KOPT-K1 (cell line): ENCODE results near the gene FOXF1.

Source experiments
- H3K27ac ChIP-seq: fragments of 200-600 bp; sonication (generic); 2 replicates; pipeline ENCODE4 v1.5.1; 2016; ENCODE audit warnings: antibody characterized with exemption, mild to moderate bottlenecking, low read depth, low read length; ENCODE audit not compliant: poor library complexity, severe bottlenecking
- H3K36me3 ChIP-seq: fragments of 200-600 bp; sonication (generic); 2 replicates; pipeline ENCODE4 v1.5.1; 2017; ENCODE audit warnings: antibody characterized with exemption, mild to moderate bottlenecking, low read length, moderate library complexity; ENCODE audit not compliant: insufficient read depth
- H3K9me3 ChIP-seq: fragments of 200-600 bp; sonication (generic); 2 replicates; pipeline ENCODE4 v1.5.1; 2017; ENCODE audit warnings: antibody characterized with exemption, low read length, mild to moderate bottlenecking; ENCODE audit not compliant: insufficient read depth, poor library complexity, severe bottlenecking

FOXF1 gene

GRCh38 chr16:86542756-86543750 is 32.7 kb downstream of the FOXF1 start:
- H3K36me3 ChIP-seq, result peaks cover 57% of the 10 kb centered on the region; the same call in 1 of the 2 replicates
- H3K27ac ChIP-seq, result no peak overlapping the region
- H3K9me3 ChIP-seq, result no peaks in the 10 kb centered on the region

GRCh38 chr16:86545481-86545880 is 35.2 kb downstream of the FOXF1 start:
- H3K9me3 ChIP-seq, result no peaks in the 10 kb centered on the region
- peaks cover 42% of the 10 kb centered on the region; the same call in 1 of the 2 replicates for H3K36me3 ChIP-seq

GRCh38 chr16:86545954-86546637 is 35.8 kb downstream of the FOXF1 start:
- Histone ChIP-seq H3K9me3 (no peaks in the 10 kb centered on the region), H3K36me3 (peaks cover 37% of the 10 kb centered on the region; the same call in 1 of the 2 replicates), H3K27ac (no peak overlapping the region)

More at GRCh38 chr16:86545481-86545880, 35.2 kb downstream of the FOXF1 start:
- no peak overlapping the region for H3K27ac ChIP-seq

GRCh38 chr16:86546638-86547013 is 36.3 kb downstream of the FOXF1 start:
- H3K27ac ChIP-seq, result no peak overlapping the region
- no peaks in the 10 kb centered on the region for H3K9me3 ChIP-seq
- peaks cover 36% of the 10 kb centered on the region; the same call in 1 of the 2 replicates for H3K36me3 ChIP-seq

GRCh38 chr16:86547286-86547685 is 37.0 kb downstream of the FOXF1 start:
- Histone ChIP-seq H3K36me3 (peaks cover 33% of the 10 kb centered on the region; the same call in 1 of the 2 replicates), H3K27ac (no peak overlapping the region)

GRCh38 chr16:86549076-86549892 is 39.0 kb downstream of the FOXF1 start:
- H3K27ac ChIP-seq, result no peak overlapping the region
- H3K9me3 ChIP-seq, result no peaks in the 10 kb centered on the region
- H3K36me3 ChIP-seq, result peaks cover 30% of the 10 kb centered on the region; the same call in 1 of the 2 replicates

More at GRCh38 chr16:86547286-86547685, 37.0 kb downstream of the FOXF1 start:
- H3K9me3 ChIP-seq, result no peaks in the 10 kb centered on the region

- no peak overlapping the region for H3K27ac ChIP-seq
- peaks cover 30% of the 10 kb centered on the region; the same call in 1 of the 2 replicates for H3K36me3 ChIP-seq
- no peaks in the 10 kb centered on the region for H3K9me3 ChIP-seq
Measured at GRCh38 chr16:86549893-86550190, 39.5 kb downstream of the FOXF1 start.

- H3K36me3 ChIP-seq, result peaks cover 28% of the 10 kb centered on the region; the same call in 1 of the 2 replicates
- H3K27ac ChIP-seq, result no peak overlapping the region
- H3K9me3 ChIP-seq, result no peaks in the 10 kb centered on the region
Measured at GRCh38 chr16:86550281-86550680, 40.0 kb downstream of the FOXF1 start.

GRCh38 chr16:86553356-86553755 is 43.0 kb downstream of the FOXF1 start:
- no peak overlapping the region for H3K27ac ChIP-seq
- H3K9me3 ChIP-seq, result no peaks in the 10 kb centered on the region
- peaks cover 18% of the 10 kb centered on the region; the same call in 1 of the 2 replicates for H3K36me3 ChIP-seq

- Histone ChIP-seq H3K9me3 (no peaks in the 10 kb centered on the region), H3K27ac (peak overlapping the region; percentile 74), H3K36me3 (peaks cover 18% of the 10 kb centered on the region; the same call in 1 of the 2 replicates)
Measured at GRCh38 chr16:86554599-86554916, 44.2 kb downstream of the FOXF1 start.

- Histone ChIP-seq H3K27ac (peak within 1 kb of the TSS; percentile 74), H3K36me3 (peaks cover 12% of the 10 kb centered on the region; the same call in 1 of the 2 replicates), H3K9me3 (no peaks in the 10 kb centered on the region)
Measured at GRCh38 chr16:86554917-86555703, 44.8 kb downstream of the FOXF1 start, which contains the start of gene MTHFSD. Gene MTHFSD (minus strand): TSS chr16:86555235. CDS start chr16:86555184, 51 bp downstream.

- Histone ChIP-seq H3K9me3 (no peaks in the 10 kb centered on the region), H3K36me3 (peaks cover 8% of the 10 kb centered on the region; the same call in 1 of the 2 replicates), H3K27ac (peak overlapping the region; percentile 74)
Measured at GRCh38 chr16:86555704-86556075, 45.4 kb downstream of the FOXF1 start.

- Histone ChIP-seq H3K27ac (no peak overlapping the region), H3K9me3 (no peaks in the 10 kb centered on the region), H3K36me3 (peaks cover 4% of the 10 kb centered on the region; the same call in 1 of the 2 replicates)
Measured at GRCh38 chr16:86556576-86556975, 46.2 kb downstream of the FOXF1 start.

GRCh38 chr16:86557587-86557986 is 47.3 kb downstream of the FOXF1 start:
- no peak overlapping the region for H3K27ac ChIP-seq
- H3K9me3 ChIP-seq, result no peaks in the 10 kb centered on the region

More at GRCh38 chr16:86557587-86557986, 47.3 kb downstream of the FOXF1 start:
- no peaks in the 10 kb centered on the region for H3K36me3 ChIP-seq
